Smooth muscle cell of the brain vasculature (primary cell): Measurements from ENCODE around the gene ELK3.

Experiments
- DNase-seq: peaks from one replicate; pipeline ENCODE4 v3.0.0-alpha.2; 2012; ENCODE audit warnings: low read depth, low spot score

ELK3 gene

GRCh38 chr12:96256672-96257361 lies 62.6 kb downstream of the ELK3 start:
- no peak for DNase-seq

DNA sequence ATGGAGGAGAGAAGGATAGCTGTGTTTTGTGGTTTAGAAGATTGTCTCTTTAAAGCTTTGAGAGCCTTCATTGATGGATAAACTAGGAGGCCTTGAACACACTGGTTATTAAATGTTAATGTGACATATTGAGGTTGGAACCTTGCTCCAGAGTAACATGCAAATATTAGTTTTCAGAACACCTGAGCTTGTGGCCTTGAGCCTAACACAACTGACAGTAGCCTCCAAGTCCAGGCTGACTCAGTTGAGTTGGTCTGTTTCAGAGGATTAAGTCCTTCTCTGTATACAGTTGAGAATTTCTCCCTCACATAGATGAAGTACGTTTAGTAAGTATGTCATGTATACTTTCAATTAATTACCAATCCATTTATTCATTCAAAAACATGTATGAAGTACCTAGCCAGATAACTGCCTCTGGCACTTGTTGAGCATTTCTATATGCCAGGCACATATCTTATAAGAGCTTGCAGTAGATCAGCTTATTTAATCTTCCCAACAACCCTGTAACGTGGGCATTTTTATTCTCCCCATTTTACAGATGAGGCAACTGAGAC lies 63.5 kb downstream of the ELK3 start:
- no peak for DNase-seq

- peak; percentile 65 for DNase-seq
Observed at GRCh38 chr12:96258104-96258961, 64.2 kb downstream of the ELK3 start.

- DNase-seq = no peak
Observed at GRCh38 chr12:96260231-96260630, 66.1 kb downstream of the ELK3 start.

DNA sequence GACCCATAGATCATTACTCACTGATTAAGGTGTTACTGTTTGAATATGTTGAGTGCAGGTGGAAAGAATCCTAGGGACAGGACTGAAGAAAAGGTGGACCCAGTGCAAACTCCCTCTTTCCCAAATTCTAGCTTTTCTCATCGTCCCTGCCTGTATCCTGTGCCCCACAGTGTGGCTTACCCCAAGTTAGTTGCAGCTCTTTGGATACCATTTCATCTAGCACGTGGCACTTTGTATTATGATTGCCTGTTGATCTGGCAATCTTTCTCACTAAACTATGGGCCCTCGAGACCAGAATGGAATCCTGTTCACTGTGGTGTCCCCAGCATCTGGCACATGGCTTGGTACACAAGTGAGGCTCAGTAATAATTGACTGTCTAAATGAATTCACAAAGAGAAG lies 66.5 kb downstream of the ELK3 start:
- no peak for DNase-seq

GRCh38 chr12:96261557-96261956 lies 67.4 kb downstream of the ELK3 start:
- no peak for DNase-seq

DNA sequence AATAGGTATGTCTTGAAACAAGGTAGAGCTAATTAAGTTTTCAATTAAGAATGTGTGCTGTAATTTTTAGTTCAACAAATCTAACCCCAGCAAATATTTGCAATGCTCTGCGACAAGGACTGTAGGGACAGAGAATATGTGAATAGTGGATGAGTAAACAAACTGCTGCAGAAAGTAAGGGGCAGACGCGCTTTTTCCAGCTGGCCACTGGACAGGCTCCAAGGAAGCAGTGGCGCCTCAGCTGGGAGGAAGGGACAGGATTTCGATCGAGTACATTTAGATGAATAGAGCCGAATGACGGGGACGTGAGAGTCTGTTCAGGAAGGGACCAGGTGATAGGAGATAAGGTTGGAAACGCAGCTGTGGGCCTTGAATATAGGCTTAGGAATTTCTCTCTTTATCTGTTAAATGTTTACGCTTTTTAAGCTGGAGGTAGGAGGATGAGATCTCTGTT lies 69.3 kb downstream of the ELK3 start:
- no peak for DNase-seq

DNA sequence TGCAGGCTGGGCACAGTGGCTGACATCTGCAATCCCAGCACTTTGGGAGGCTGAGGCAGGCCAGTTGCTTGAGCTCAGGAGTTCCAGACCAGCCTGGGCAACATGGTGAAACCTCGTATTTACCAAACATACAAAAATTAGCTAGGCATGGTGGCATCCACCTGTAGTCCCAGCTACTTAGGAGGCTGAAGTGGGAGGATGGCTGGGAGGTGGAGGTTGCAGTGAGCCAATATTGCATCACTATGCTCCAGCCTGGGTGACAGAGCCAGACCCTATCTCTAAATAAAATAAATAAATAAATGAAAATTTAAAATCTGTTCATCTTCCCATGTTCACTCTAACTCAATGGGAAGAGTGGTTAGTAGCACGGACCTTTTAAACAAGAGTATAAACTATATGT lies 71.2 kb downstream of the ELK3 start:
- no peak for DNase-seq

GRCh38 chr12:96265836-96266235 lies 71.7 kb downstream of the ELK3 start:
- no peak for DNase-seq

- no peak for DNase-seq
Observed at GRCh38 chr12:96266238-96266637, 72.1 kb downstream of the ELK3 start.

GRCh38 chr12:96271469-96272199 lies 77.5 kb downstream of the ELK3 start:
- DNase-seq = no peak

- DNase-seq = no peak
Observed at GRCh38 chr12:96274331-96274730, 80.2 kb downstream of the ELK3 start.

DNA sequence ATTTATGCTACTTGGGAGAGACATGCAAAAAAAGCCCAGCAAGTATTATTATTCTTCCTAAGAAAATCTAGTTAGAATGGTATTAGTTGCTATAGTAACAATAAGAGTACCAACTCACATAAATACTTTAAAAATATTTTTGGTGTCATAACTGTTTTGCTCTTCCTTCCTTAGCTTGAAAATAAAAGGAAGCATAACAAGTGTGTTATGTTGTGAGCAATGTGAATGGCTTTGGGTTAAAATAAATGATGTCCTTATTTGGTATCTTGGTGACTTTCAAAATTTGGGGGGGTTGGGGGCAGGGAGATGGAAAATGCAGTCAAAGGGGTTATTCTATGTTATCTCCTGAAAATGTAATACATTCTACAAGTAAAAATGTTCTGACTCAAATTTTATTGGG lies 91.0 kb downstream of the ELK3 start:
- no peak for DNase-seq

DNA sequence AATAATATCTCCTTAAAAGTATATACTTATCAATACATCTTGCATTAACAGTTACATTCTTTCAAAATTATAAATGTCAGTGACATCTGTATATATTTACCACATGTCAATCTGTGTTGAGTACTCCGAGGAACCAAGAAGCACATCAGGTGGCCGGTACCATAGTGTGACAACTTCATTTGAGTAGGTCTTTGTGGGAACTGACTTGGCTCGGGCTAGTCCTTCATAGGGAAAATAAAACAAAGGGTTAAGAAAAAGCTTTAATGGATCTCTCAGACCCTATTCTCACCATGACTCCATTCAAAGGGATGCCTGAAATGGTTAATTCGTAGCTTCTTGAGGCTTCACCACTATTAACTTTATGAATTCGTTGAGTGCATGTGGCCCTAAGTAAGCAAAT lies 94.9 kb downstream of the ELK3 start:
- no peak for DNase-seq

GRCh38 chr12:96293093-96293492 lies 98.9 kb downstream of the ELK3 start:
- DNase-seq = no peak

DNA sequence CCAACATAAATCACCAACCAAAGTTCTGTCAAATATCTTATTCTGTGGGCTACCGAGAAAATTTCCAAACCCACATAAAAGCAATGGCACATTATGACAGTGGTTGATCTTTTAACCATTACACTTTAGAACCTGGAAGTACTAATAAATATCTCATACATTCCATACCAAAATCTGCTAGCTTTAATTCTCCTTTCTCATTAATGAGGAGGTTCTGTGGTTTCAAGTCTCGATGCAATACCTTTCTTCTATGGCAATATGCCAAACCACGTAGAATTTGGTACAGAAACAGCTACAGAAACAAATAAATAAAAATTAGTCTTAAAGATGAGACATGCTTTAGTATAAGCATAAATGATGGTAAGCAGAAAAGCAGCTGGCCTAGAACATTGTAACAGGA lies 100.7 kb downstream of the ELK3 start:
- DNase-seq = no peak

DNA sequence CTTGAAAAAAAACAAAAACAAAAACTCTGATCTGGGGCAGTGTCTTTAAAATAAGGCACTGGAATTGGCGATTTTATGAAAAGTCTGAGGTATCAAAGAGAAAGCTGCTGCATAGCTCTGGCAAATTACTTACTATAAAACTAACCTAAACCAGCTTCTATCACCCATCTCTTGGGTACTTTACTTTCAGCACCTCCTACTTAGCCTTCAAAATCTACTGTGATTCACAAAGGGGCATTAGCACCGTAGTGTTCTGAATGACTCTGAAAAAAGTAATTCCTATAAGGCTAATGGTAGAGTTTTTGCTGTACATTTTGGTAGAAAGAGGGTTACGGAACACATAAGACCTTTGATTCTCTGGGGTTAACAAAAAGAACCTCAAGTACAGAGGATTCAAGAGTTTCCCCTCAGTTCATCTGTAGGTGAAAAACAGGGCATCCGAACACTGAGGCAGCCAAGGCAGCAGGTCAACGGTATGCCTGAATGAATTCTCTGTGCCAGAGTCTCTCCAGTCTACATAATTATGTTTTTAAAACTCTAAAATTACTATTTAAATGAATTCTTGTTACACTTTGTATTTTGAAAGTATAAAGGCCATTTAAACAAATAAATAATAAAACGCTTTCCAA lies 101.5 kb downstream of the ELK3 start:
- DNase-seq = no peak

DNA sequence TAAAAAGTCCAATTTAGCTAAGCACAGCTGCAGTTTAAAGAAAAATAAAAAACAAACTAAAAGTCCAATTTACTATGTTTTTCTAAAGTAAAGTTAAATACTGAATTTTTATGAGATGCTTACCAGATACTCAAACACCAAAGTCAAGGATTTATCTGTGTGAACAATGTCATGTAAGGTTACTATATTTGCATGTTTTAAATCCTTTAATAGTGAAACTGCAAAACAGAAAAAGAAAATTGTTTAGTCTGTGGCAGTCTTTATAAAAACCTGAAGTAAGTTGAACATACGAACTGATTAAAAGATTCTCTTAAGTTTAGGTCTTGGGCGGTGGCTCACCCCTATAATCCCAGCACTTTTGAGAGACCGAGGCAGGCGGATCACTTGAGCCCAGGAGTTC lies 103.3 kb downstream of the ELK3 start:
- no peak for DNase-seq

GRCh38 chr12:96300064-96300463 lies 105.9 kb downstream of the ELK3 start:
- DNase-seq = no peak

- no peak for DNase-seq
Observed at GRCh38 chr12:96301732-96302131, 107.6 kb downstream of the ELK3 start.

- no peak for DNase-seq
Observed at GRCh38 chr12:96302687-96303310, 108.6 kb downstream of the ELK3 start.
